Cardiac muscle cell (in vitro differentiated cells and primary cell): ENCODE measurements around the gene PCP4L1. TPM values are rescaled to one million over a fixed set of nuclear protein-coding genes. Genes with fewer than 3 reads are reported as not detected.

ENCODE experiments used
- DNase-seq, 2 donors: peaks; one replicate each; pipeline versions ENCODE4 v3.0.0 to v3.0.0-alpha.2; 2010 to 2017; ENCODE audit warnings: low read depth in 1 of 2, low spot score in 1 of 2
- H3K27ac ChIP-seq: fragments of 200-600 bp; sonication (generic); 2 replicates; pipeline ENCODE4 v1.5.1; 2016
- H3K27me3 ChIP-seq: fragments of 200-600 bp; sonication (generic); 2 replicates; pipeline ENCODE4 v1.6.0; 2016; ENCODE audit warnings: control low read depth
- H3K36me3 ChIP-seq: fragments of 200-600 bp; sonication (generic); 2 replicates; pipeline ENCODE4 v1.5.1; 2016; ENCODE audit warnings: control low read depth
- H3K4me1 ChIP-seq: fragments of 200-600 bp; sonication (generic); 2 replicates; pipeline ENCODE4 v1.8.1; 2017; ENCODE audit warnings: low read depth, mild to moderate bottlenecking, mixed run types
- H3K4me3 ChIP-seq: fragments of 200-600 bp; sonication (generic); 2 replicates; pipeline ENCODE4 v1.5.1; 2016; ENCODE audit warnings: mild to moderate bottlenecking
- H3K9me3 ChIP-seq: fragments of 200-600 bp; sonication (generic); 2 replicates; pipeline ENCODE4 v1.5.1; 2017; ENCODE audit warnings: low read depth, mild to moderate bottlenecking, control low read depth
- CTCF ChIP-seq: IDR thresholded peaks from 2 replicates; pipeline ENCODE4 v1.5.1; 2012; ENCODE audit warnings: low read depth, mild to moderate bottlenecking, low read length
- polyA plus RNA-seq: library from polyadenylated mRNA; unstranded; fragments of >200 nt; fragmentation: Nextera tagmentation; extraction: Ambion mirVana; gene quantifications from 2 replicates; pipeline ENCODE4 v1.2.1, GENCODE V29; 2016
- total RNA-seq: library from RNA; depleted of rRNA; stranded (reverse); fragments of >200 nt; gene quantifications from 2 replicates; pipeline ENCODE4 v1.2.3, GENCODE V29; 2016

The PCP4L1 gene
- 0.14 and 0.21 TPM in 2 replicates for total RNA-seq
- not detected in 2 replicates for polyA plus RNA-seq

- Histone ChIP-seq H3K36me3 (no peaks in the 10 kb centered on the region), H3K4me1 (no peaks in the 10 kb centered on the region), H3K9me3 (no peaks in the 10 kb centered on the region), H3K4me3 (peak within 1 kb of the TSS; percentile 39), H3K27me3 (peaks cover 43% of the 10 kb centered on the region), H3K27ac (no peak within 1 kb of the TSS)
- no peak for TF ChIP-seq CTCF
- DNase-seq, result peak; percentile 71 to 73
Observed at GRCh38 chr1:161258439-161259344, at the start of gene PCP4L1. TSS of gene PCP4L1 (plus strand) at chr1:161258745. CDS start at chr1:161258975, 230 bp downstream.

GRCh38 chr1:161209790-161210409 is 48.6 kb upstream of the PCP4L1 start:
- Histone ChIP-seq H3K4me1 (no peaks in the 10 kb centered on the region), H3K4me3 (no peak overlapping the region), H3K9me3 (no peaks in the 10 kb centered on the region), H3K27me3 (no peaks in the 10 kb centered on the region), H3K27ac (no peak overlapping the region), H3K36me3 (peaks cover 58% of the 10 kb centered on the region)
- TF ChIP-seq CTCF, result peak; percentile 96
- peak; percentile 77 to 89 for DNase-seq

- H3K4me3 ChIP-seq, result no peak overlapping the region
- H3K4me1 ChIP-seq, result peaks cover 6% of the 10 kb centered on the region
- DNase-seq, result no peak
- no peaks in the 10 kb centered on the region for H3K27me3 ChIP-seq
- no peak for TF ChIP-seq CTCF
- peaks cover 34% of the 10 kb centered on the region for H3K36me3 ChIP-seq
- H3K9me3 ChIP-seq, result no peaks in the 10 kb centered on the region
- H3K27ac ChIP-seq, result no peak overlapping the region
Observed at GRCh38 chr1:161214369-161214768, 44.2 kb upstream of the PCP4L1 start.

GRCh38 chr1:161215076-161215475 is 43.5 kb upstream of the PCP4L1 start, which contains the start of gene FCER1G:
TSS of gene FCER1G (plus strand) at chr1:161215295. CDS start at chr1:161215322, 27 bp downstream.
- TF ChIP-seq CTCF, result no peak
- Histone ChIP-seq H3K4me3 (no peak within 1 kb of the TSS), H3K9me3 (no peaks in the 10 kb centered on the region), H3K27me3 (no peaks in the 10 kb centered on the region), H3K4me1 (peaks cover 6% of the 10 kb centered on the region), H3K36me3 (peaks cover 30% of the 10 kb centered on the region), H3K27ac (no peak within 1 kb of the TSS)
- DNase-seq, result no peak

GRCh38 chr1:161216945-161217712 is 41.4 kb upstream of the PCP4L1 start:
- peak in 1 of 2 donors; percentile 79 for DNase-seq
- peaks cover 6% of the 10 kb centered on the region for H3K4me1 ChIP-seq
- no peaks in the 10 kb centered on the region for H3K9me3 ChIP-seq
- H3K36me3 ChIP-seq, result peaks cover 14% of the 10 kb centered on the region
- H3K4me3 ChIP-seq, result no peak overlapping the region
- TF ChIP-seq CTCF, result no peak
- peak overlapping the region; percentile 24 for H3K27ac ChIP-seq
- no peaks in the 10 kb centered on the region for H3K27me3 ChIP-seq
